Nephron (organoid): Measurements from ENCODE around the gene B4GALT6.

Experiments used
- H3K27ac Mint-ChIP-seq, 3 experiments: 2 replicates each; pipeline ENCODE4 v1.8.0; 2020; ENCODE audit warnings: mixed read lengths in 3 of 3, mild to moderate bottlenecking in 2 of 3, moderate library complexity in 1 of 3
- H3K27me3 Mint-ChIP-seq: 2 replicates; pipeline ENCODE4 v1.8.0; 2021; ENCODE audit warnings: low read depth, mild to moderate bottlenecking, moderate library complexity, mixed read lengths
- H3K36me3 Mint-ChIP-seq: 2 replicates; pipeline ENCODE4 v1.8.0; 2020; ENCODE audit warnings: low read depth, mixed read lengths
- H3K4me1 Mint-ChIP-seq: 2 replicates; pipeline ENCODE4 v1.8.0; 2020; ENCODE audit warnings: mixed read lengths
- H3K4me3 Mint-ChIP-seq, 3 experiments: 2 replicates each; pipeline ENCODE4 v1.8.0; 2020; ENCODE audit warnings: mild to moderate bottlenecking in 3 of 3, mixed read lengths in 3 of 3, moderate library complexity in 2 of 3
- H3K9me3 Mint-ChIP-seq: 2 replicates; pipeline ENCODE4 v1.8.0; 2020; ENCODE audit warnings: mixed read lengths
- CTCF ChIP-seq, 3 experiments: fragments of 200-600 bp; sonication (generic); IDR thresholded peaks; one replicate each; pipeline ENCODE4 v1.5.0; 2021; ENCODE audit warnings: antibody characterized with exemption in 3 of 3; ENCODE audit not compliant: unreplicated experiment in 3 of 3

Gene B4GALT6

GRCh38 chr18:31596081-31596872 is 88.1 kb downstream of the B4GALT6 start:
- Mint-ChIP-seq H3K27ac (peak overlapping the region; percentile 69 to 91 (median 87)), H3K36me3 (no peaks in the 10 kb centered on the region), H3K9me3 (no peaks in the 10 kb centered on the region), H3K27me3 (peaks cover 6% of the 10 kb centered on the region), H3K4me3 (no peak overlapping the region), H3K4me1 (peaks cover 15% of the 10 kb centered on the region)
- TF ChIP-seq CTCF (IDR thresholded peaks at IDR 0.05; ENCODE audit: unreplicated experiment in 3 of 3) = no peak

- Mint-ChIP-seq H3K4me3 (no peak overlapping the region), H3K9me3 (no peaks in the 10 kb centered on the region), H3K27ac (peak overlapping the region; percentile 69 to 91 (median 87)), H3K27me3 (peaks cover 10% of the 10 kb centered on the region), H3K4me1 (peaks cover 15% of the 10 kb centered on the region), H3K36me3 (no peaks in the 10 kb centered on the region)
- TF ChIP-seq CTCF (IDR thresholded peaks at IDR 0.05; ENCODE audit: unreplicated experiment in 3 of 3) = no peak
Observed at GRCh38 chr18:31595121-31595771, 89.1 kb downstream of the B4GALT6 start.

DNA sequence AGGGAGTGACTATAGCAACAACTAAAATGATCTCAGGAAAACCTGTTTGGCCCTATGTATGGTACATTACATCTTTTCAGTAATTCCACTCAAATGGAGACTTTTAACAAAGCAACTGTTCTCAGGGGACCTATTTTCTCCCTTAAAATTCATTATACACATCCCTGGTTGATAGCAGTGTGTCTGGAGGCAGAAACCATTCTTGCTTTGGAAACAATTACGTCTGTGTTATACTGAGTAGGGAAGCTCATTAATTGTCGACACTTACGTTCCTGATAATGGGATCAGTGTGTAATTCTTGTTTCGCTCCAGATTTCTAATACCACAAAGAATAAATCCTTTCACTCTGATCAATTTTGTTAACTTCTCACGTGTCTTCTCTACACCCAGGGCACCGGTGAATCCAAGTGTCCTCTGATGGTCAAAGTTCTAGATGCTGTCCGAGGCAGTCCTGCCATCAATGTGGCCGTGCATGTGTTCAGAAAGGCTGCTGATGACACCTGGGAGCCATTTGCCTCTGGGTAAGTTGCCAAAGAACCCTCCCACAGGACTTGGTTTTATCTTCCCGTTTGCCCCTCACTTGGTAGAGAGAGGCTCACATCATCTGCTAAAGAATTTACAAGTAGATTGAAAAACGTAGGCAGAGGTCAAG is 91.7 kb downstream of the B4GALT6 start:
- Mint-ChIP-seq H3K27me3 (peaks cover 10% of the 10 kb centered on the region), H3K9me3 (peaks cover 3% of the 10 kb centered on the region), H3K4me3 (no peak overlapping the region), H3K4me1 (peaks cover 15% of the 10 kb centered on the region), H3K36me3 (no peaks in the 10 kb centered on the region), H3K27ac (no peak overlapping the region)
- TF ChIP-seq CTCF (IDR thresholded peaks at IDR 0.05; ENCODE audit: unreplicated experiment in 3 of 3) = no peak

DNA sequence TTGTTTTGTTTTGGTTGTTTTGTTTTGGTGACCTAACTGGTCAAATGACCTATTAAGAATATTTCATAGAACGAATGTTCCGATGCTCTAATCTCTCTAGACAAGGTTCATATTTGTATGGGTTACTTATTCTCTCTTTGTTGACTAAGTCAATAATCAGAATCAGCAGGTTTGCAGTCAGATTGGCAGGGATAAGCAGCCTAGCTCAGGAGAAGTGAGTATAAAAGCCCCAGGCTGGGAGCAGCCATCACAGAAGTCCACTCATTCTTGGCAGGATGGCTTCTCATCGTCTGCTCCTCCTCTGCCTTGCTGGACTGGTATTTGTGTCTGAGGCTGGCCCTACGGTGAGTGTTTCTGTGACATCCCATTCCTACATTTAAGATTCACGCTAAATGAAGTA is 92.8 kb downstream of the B4GALT6 start, which contains the start of gene TTR:
TTR (plus strand) TSS at position 250 of the 400 bp plus-strand sequence; CDS start at position 276, 26 bp downstream.
- peaks cover 14% of the 10 kb centered on the region for H3K4me1 Mint-ChIP-seq

GRCh38 chr18:31591113-31591512 is 93.3 kb downstream of the B4GALT6 start:
- Mint-ChIP-seq H3K4me1 (peaks cover 9% of the 10 kb centered on the region), H3K4me3 (no peak overlapping the region), H3K36me3 (no peaks in the 10 kb centered on the region), H3K9me3 (peaks cover 3% of the 10 kb centered on the region), H3K27me3 (peaks cover 10% of the 10 kb centered on the region), H3K27ac (no peak overlapping the region)
- TF ChIP-seq CTCF (IDR thresholded peaks at IDR 0.05; ENCODE audit: unreplicated experiment in 3 of 3) = no peak

More for the DNA sequence above, 92.8 kb downstream of the B4GALT6 start, which contains the start of gene TTR:
- Mint-ChIP-seq H3K9me3 (peaks cover 3% of the 10 kb centered on the region), H3K36me3 (no peaks in the 10 kb centered on the region), H3K27me3 (peaks cover 10% of the 10 kb centered on the region), H3K27ac (no peak within 1 kb of the TSS), H3K4me3 (no peak within 1 kb of the TSS)
- TF ChIP-seq CTCF (IDR thresholded peaks at IDR 0.05; ENCODE audit: unreplicated experiment in 3 of 3) = no peak
